H9 (cell line): ENCODE measurements around the gene DXO. TPM values are rescaled to one million over a fixed set of nuclear protein-coding genes. Genes with fewer than 3 reads are reported as not detected.

Source experiments
- DNase-seq: peaks from one replicate; pipeline ENCODE4 v3.0.0-alpha.2; 2017
- H2AFZ ChIP-seq: one replicate; pipeline ENCODE4 v1.6.1; 2013; ENCODE audit warnings: mild to moderate bottlenecking, low read length, control low read depth, moderate library complexity
- H2AK5ac ChIP-seq: 2 replicates; pipeline ENCODE4 v1.6.1; 2013; ENCODE audit warnings: low read length, control low read depth, mixed read lengths; ENCODE audit not compliant: insufficient read length
- H2BK120ac ChIP-seq: one replicate; pipeline ENCODE4 v1.6.1; 2013; ENCODE audit warnings: low read depth, mild to moderate bottlenecking, low read length, control low read depth, inconsistent platforms; ENCODE audit not compliant: poor library complexity, severe bottlenecking
- H2BK12ac ChIP-seq: 2 replicates; pipeline ENCODE4 v1.6.1; 2013; ENCODE audit warnings: low read length, control low read depth, mixed read lengths, low read depth; ENCODE audit not compliant: insufficient read length
- H2BK15ac ChIP-seq: 2 replicates; pipeline ENCODE4 v1.6.1; 2013; ENCODE audit warnings: low read depth, low read length, control low read depth
- H2BK20ac ChIP-seq: one replicate; pipeline ENCODE4 v1.6.1; 2013; ENCODE audit warnings: low read depth, mild to moderate bottlenecking, low read length, control low read depth, inconsistent platforms; ENCODE audit not compliant: poor library complexity, severe bottlenecking
- H2BK5ac ChIP-seq: 2 replicates; pipeline ENCODE4 v1.6.1; 2013; ENCODE audit warnings: low read length, control low read depth, mixed read lengths; ENCODE audit not compliant: insufficient read length
- H3K14ac ChIP-seq: 2 replicates; pipeline ENCODE4 v1.6.1; 2013; ENCODE audit warnings: low read length, control low read depth; ENCODE audit not compliant: insufficient read depth
- H3K18ac ChIP-seq: 2 replicates; pipeline ENCODE4 v1.6.1; 2013; ENCODE audit warnings: low read depth, mild to moderate bottlenecking, mixed read lengths, low read length, control low read depth; ENCODE audit not compliant: insufficient read length
- H3K23ac ChIP-seq: 2 replicates; pipeline ENCODE4 v1.6.1; 2013; ENCODE audit warnings: low read length, control low read depth, mixed read lengths, low read depth; ENCODE audit not compliant: insufficient read length
- H3K23me2 ChIP-seq: 2 replicates; pipeline ENCODE4 v1.6.1; 2013; ENCODE audit warnings: low read depth, mild to moderate bottlenecking, mixed read lengths, low read length, control low read depth; ENCODE audit not compliant: insufficient read length, poor library complexity, severe bottlenecking
- H3K27ac ChIP-seq: 2 replicates; pipeline ENCODE4 v1.5.1; 2013; ENCODE audit warnings: low read length, control low read depth, mixed read lengths, low read depth; ENCODE audit not compliant: insufficient read length
- H3K27me3 ChIP-seq: 2 replicates; pipeline ENCODE4 v1.6.1; 2013; ENCODE audit warnings: low read length, control low read depth, inconsistent platforms; ENCODE audit not compliant: insufficient read depth
- H3K4ac ChIP-seq: 2 replicates; pipeline ENCODE4 v1.6.1; 2013; ENCODE audit warnings: low read depth, mild to moderate bottlenecking, control low read depth, inconsistent platforms, low read length, moderate library complexity
- H3K4me1 ChIP-seq: 2 replicates; pipeline ENCODE4 v1.6.1; 2013; ENCODE audit warnings: low read length, control low read depth, inconsistent platforms; ENCODE audit not compliant: insufficient read depth
- H3K4me2 ChIP-seq: 2 replicates; pipeline ENCODE4 v1.6.1; 2013; ENCODE audit warnings: low read length, control low read depth, mixed read lengths; ENCODE audit not compliant: insufficient read length, insufficient read depth
- H3K56ac ChIP-seq: 2 replicates; pipeline ENCODE4 v1.6.1; 2013; ENCODE audit warnings: low read depth, mild to moderate bottlenecking, mixed read lengths, low read length, control low read depth; ENCODE audit not compliant: insufficient read length
- H3K79me1 ChIP-seq: 2 replicates; pipeline ENCODE4 v1.6.1; 2013; ENCODE audit warnings: low read depth, mild to moderate bottlenecking, moderate library complexity, low read length, control low read depth, inconsistent platforms; ENCODE audit not compliant: insufficient read depth, poor library complexity, severe bottlenecking
- H3K79me2 ChIP-seq: 2 replicates; pipeline ENCODE4 v1.6.1; 2013; ENCODE audit warnings: low read length, control low read depth, inconsistent platforms; ENCODE audit not compliant: insufficient read depth
- H3K9ac ChIP-seq: 2 replicates; pipeline ENCODE4 v1.6.1; 2013; ENCODE audit warnings: low read length, control low read depth, mixed read lengths; ENCODE audit not compliant: insufficient read length; ENCODE audit errors: extremely low read depth
- H3K9me3 ChIP-seq: one replicate; pipeline ENCODE4 v1.6.1; 2013; ENCODE audit warnings: low read depth, low read length, inconsistent platforms; ENCODE audit not compliant: control insufficient read depth
- H3T11ph ChIP-seq: one replicate; pipeline ENCODE4 v1.6.1; 2013; ENCODE audit warnings: mild to moderate bottlenecking, low read length, control low read depth, inconsistent platforms
- H4K20me1 ChIP-seq: one replicate; pipeline ENCODE4 v1.6.1; 2013; ENCODE audit not compliant: control insufficient read depth, insufficient read length, insufficient read depth
- H4K5ac ChIP-seq: 2 replicates; pipeline ENCODE4 v1.6.1; 2013; ENCODE audit warnings: low read depth, mild to moderate bottlenecking, mixed read lengths, low read length, control low read depth; ENCODE audit not compliant: insufficient read length
- H4K8ac ChIP-seq: replicated peaks from 2 replicates; pipeline ENCODE4 v1.6.1; 2013; ENCODE audit warnings: low read length, control low read depth, mixed read lengths, low read depth; ENCODE audit not compliant: insufficient read length
- H4K91ac ChIP-seq: 2 replicates; pipeline ENCODE4 v1.6.1; 2013; ENCODE audit warnings: low read depth, mild to moderate bottlenecking, moderate library complexity, mixed read lengths, low read length, control low read depth; ENCODE audit not compliant: insufficient read length
- H3K27ac Mint-ChIP-seq, 3 experiments: 2 replicates in 2 of 3; 3 replicates in 1 of 3; pipeline ENCODE4 v1.8.0; 2020 to 2021; ENCODE audit warnings: mixed read lengths in 3 of 3, mild to moderate bottlenecking in 1 of 3, moderate library complexity in 1 of 3
- H3K27me3 Mint-ChIP-seq: 2 replicates; pipeline ENCODE4 v1.8.0; 2021; ENCODE audit warnings: low read depth, mild to moderate bottlenecking, moderate library complexity, mixed read lengths
- H3K36me3 Mint-ChIP-seq, 3 experiments: 2 replicates in 2 of 3; 3 replicates in 1 of 3; pipeline ENCODE4 v1.8.0; 2020 to 2021; ENCODE audit warnings: low read depth in 3 of 3, mixed read lengths in 3 of 3; ENCODE audit not compliant: insufficient read depth in 1 of 3
- H3K4me1 Mint-ChIP-seq, 2 experiments: 2 replicates each; pipeline ENCODE4 v1.8.0; 2020; ENCODE audit warnings: mixed read lengths in 2 of 2
- H3K4me3 Mint-ChIP-seq, 2 experiments: 2 replicates in 1 of 2; 3 replicates in 1 of 2; pipeline ENCODE4 v1.8.0; 2020 to 2021; ENCODE audit warnings: mild to moderate bottlenecking in 2 of 2, mixed read lengths in 2 of 2, moderate library complexity in 1 of 2
- H3K9me3 Mint-ChIP-seq, 2 experiments: 2 replicates in 1 of 2; 3 replicates in 1 of 2; pipeline ENCODE4 v1.8.0; 2020; ENCODE audit warnings: mild to moderate bottlenecking in 2 of 2, mixed read lengths in 2 of 2, moderate library complexity in 1 of 2
- CTCF ChIP-seq: fragments of 200-600 bp; sonication (generic); conservative IDR thresholded peaks from 3 replicates; pipeline ENCODE4 v1.8.0; 2021; ENCODE audit warnings: antibody characterized with exemption, mild to moderate bottlenecking
- WGBS: extraction: QIAGEN DNeasy Blood & Tissue Kit; methylation state at CpG from one replicate; pipeline ENCODE4 v1.1.7; 2013; ENCODE audit warnings: missing lambda C conversion rate, low lambda C conversion rate, mixed read lengths; ENCODE audit not compliant: insufficient read length; ENCODE audit errors: extremely low coverage; 5-methylcytosine and 5-hydroxymethylcytosine counted together
- total RNA-seq: library from RNA; stranded (reverse); gene quantifications from 2 replicates; pipeline ENCODE4 v1.2.1, GENCODE V29; 2021

Gene DXO
- total RNA-seq, 1 experiment from 2014 or later: 21.6 TPM

DNA sequence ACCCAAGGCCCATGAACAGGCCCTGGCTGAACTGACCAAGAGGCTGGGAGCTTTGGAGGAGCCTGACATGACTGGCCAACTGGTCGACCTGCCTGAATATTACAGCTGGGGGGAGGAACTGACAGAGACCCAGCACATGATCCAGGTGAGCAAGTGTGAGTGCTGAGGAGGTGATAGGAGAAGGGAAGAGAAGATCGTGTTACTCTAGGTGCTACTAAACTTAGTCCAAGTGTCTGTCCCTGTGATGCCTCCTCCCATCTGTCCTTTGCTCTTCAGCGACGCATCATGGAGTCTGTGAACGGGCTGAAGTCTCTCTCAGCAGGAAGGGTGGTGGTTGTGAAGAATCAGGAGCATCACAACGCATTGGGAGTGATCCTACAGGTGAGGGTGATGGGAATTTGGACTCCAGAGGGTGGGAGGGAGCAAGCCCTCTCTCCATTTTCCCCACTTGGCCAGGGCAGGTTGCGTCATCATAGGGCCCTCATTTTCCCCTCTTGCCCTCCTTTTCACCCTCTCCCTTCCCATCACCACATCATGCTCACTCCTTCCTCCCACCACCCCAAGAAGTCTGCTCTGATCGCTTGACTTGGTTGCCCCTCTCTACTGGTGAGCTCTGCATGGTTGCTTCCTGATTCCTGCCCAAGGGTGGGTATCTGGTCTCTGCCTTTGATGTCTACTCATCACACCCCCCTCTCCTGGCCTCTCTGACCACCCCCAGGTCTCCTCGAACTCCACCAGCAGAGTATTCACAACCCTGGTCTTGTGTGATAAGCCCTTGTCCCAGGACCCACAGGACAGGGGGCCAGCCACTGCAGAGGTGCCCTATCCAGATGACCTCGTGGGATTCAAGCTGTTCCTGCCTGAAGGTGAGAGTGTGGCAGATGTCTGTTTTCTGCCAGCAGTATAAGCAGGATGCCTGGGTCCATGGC lies 4.7 kb downstream of the DXO start:
- Histone ChIP-seq H3K18ac (no peak overlapping the region), H3K9ac (no peak overlapping the region), H3K9me3 (no peaks in the 10 kb centered on the region), H2BK15ac (no peak overlapping the region), H2BK5ac (no peak overlapping the region), H3K4me1 (no peaks in the 10 kb centered on the region), H2BK120ac (no peak overlapping the region), H3K79me1 (no peaks in the 10 kb centered on the region), H2BK20ac (no peak overlapping the region), H3T11ph (no peak overlapping the region), H3K14ac (no peak overlapping the region), H4K8ac (no peak overlapping the region), H4K91ac (no peak overlapping the region), H2AFZ (no peak overlapping the region), H3K4me2 (no peak overlapping the region), H3K27me3 (no peaks in the 10 kb centered on the region), H4K20me1 (no peaks in the 10 kb centered on the region), H2AK5ac (no peak overlapping the region), H3K27ac (no peak overlapping the region), H3K4ac (no peak overlapping the region), H2BK12ac (no peak overlapping the region), H3K56ac (no peak overlapping the region), H4K5ac (no peak overlapping the region), H3K23ac (no peak overlapping the region), H3K79me2 (no peaks in the 10 kb centered on the region; the same call in 1 of the 2 replicates), H3K23me2 (no peaks in the 10 kb centered on the region)
- no peak for DNase-seq
- no peaks in the 10 kb centered on the region for H3K9me3 Mint-ChIP-seq
- H3K36me3 Mint-ChIP-seq: peaks cover 41 to 82% (median 76%) of the 10 kb centered on the region in 3 experiments; a peak in 6 of 7 replicates
- TF ChIP-seq CTCF: no peak
- WGBS: no CpG with 5 or more reads among the region's 10 CpGs
- no peaks in the 10 kb centered on the region; the same call in 1 of the 2 replicates for H3K27me3 Mint-ChIP-seq
- H3K27ac Mint-ChIP-seq: no peak overlapping the region; a peak in 1 of 7 replicates
- H3K4me3 Mint-ChIP-seq: no peak overlapping the region
- peaks cover 0 to 4% of the 10 kb centered on the region in 2 experiments; a peak in 1 of 4 replicates for H3K4me1 Mint-ChIP-seq
